OCI-LY3 (cell line): Measurements from ENCODE around the gene SLCO1C1.

Experiments
- H2AFZ ChIP-seq: fragments of 200-600, 300-600 bp; shearing (Covaris generic); 2 replicates; pipeline ENCODE4 v1.6.0; 2014; ENCODE audit warnings: antibody characterized with exemption, low read depth, low read length
- H3K27ac ChIP-seq: fragments of 200-600, 300-600 bp; sonication (generic); 2 replicates; pipeline ENCODE4 v1.5.1; 2014; ENCODE audit warnings: mild to moderate bottlenecking, low read length, moderate library complexity, mixed read lengths
- H3K27me3 ChIP-seq: fragments of 200-600, 300-600 bp; sonication (generic); 2 replicates; pipeline ENCODE4 v1.6.1; 2014; ENCODE audit warnings: low read depth, low read length, mixed read lengths
- H3K36me3 ChIP-seq: fragments of 200-600, 300-600 bp; sonication (generic); replicated peaks from 2 replicates; pipeline ENCODE3; 2014; ENCODE audit warnings: low read depth, low read length, mixed read lengths
- H3K4me1 ChIP-seq: fragments of 300-600, 200-600 bp; sonication (generic); 2 replicates; pipeline ENCODE4 v1.6.1; 2014; ENCODE audit warnings: low read length, mixed read lengths
- H3K4me2 ChIP-seq: fragments of 200-600, 300-600 bp; sonication (generic); 2 replicates; pipeline ENCODE4 v1.6.1; 2014; ENCODE audit warnings: low read length, mixed read lengths
- H3K4me3 ChIP-seq: fragments of 300-600, 200-600 bp; sonication (generic); 2 replicates; pipeline ENCODE4 v1.5.1; 2014; ENCODE audit warnings: antibody characterized with exemption, mild to moderate bottlenecking, low read length, moderate library complexity
- H3K79me2 ChIP-seq: fragments of 300-600, 200-600 bp; shearing (Covaris generic); 2 replicates; pipeline ENCODE4 v1.6.1; 2014; ENCODE audit warnings: mild to moderate bottlenecking, low read length, mixed read lengths
- H3K9ac ChIP-seq: fragments of 300-600, 200-600 bp; shearing (Covaris generic); 2 replicates; pipeline ENCODE4 v1.6.0; 2014; ENCODE audit warnings: mild to moderate bottlenecking, low read length, moderate library complexity
- H3K9me3 ChIP-seq: fragments of 200-600, 300-600 bp; shearing (Covaris generic); 2 replicates; pipeline ENCODE4 v1.6.1; 2014; ENCODE audit warnings: low read length, mixed read lengths; ENCODE audit not compliant: insufficient read depth
- H4K20me1 ChIP-seq: fragments of 200-600, 300-600 bp; sonication (generic); 2 replicates; pipeline ENCODE4 v1.6.1; 2016; ENCODE audit warnings: low read length, mixed read lengths; ENCODE audit not compliant: insufficient read depth
- EZH2phosphoT487 ChIP-seq: fragments of 200-600 bp; shearing (Covaris generic); IDR thresholded peaks from 2 replicates; pipeline ENCODE4 v1.6.1; 2018; ENCODE audit warnings: antibody characterized with exemption, mixed run types, low read depth
- TF ChIP-seq, protein P1 (sequence below): fragments of 200-600, 300-600 bp; sonication (generic); IDR thresholded peaks from 2 replicates; pipeline ENCODE4 v1.5.1; 2014; ENCODE audit warnings: antibody characterized with exemption, low read length, low read depth

SLCO1C1 gene

DNA sequence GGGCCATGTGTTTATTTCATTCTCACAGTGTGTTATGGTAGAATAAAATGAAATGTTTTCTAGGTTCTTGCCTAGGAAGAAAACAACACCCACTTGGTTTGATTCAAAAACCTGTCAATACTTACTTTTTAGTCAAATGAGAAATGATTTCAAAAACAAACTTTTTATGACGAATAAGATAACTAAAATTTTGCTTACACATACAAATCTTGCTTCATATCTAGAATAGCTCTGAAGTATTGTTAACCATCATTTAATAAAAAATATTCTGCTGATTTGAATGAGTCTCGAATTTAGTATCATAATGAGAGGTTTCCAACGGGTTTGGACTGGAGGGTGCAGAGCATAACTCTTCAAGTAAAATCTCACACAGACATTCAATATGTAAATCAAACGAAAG lies 23.2 kb downstream of the SLCO1C1 start:
- Histone ChIP-seq H4K20me1 (no peaks in the 10 kb centered on the region), H3K4me1 (peaks cover 8% of the 10 kb centered on the region), H3K4me2 (no peak overlapping the region), H3K4me3 (no peak overlapping the region), H3K36me3 (no peaks in the 10 kb centered on the region), H2AFZ (no peak overlapping the region), H3K27me3 (no peaks in the 10 kb centered on the region), H3K9ac (no peak overlapping the region), H3K9me3 (no peaks in the 10 kb centered on the region), H3K27ac (no peak overlapping the region), H3K79me2 (no peaks in the 10 kb centered on the region)
- TF ChIP-seq EZH2phosphoT487 = no peak
- TF ChIP-seq, protein P1, sequence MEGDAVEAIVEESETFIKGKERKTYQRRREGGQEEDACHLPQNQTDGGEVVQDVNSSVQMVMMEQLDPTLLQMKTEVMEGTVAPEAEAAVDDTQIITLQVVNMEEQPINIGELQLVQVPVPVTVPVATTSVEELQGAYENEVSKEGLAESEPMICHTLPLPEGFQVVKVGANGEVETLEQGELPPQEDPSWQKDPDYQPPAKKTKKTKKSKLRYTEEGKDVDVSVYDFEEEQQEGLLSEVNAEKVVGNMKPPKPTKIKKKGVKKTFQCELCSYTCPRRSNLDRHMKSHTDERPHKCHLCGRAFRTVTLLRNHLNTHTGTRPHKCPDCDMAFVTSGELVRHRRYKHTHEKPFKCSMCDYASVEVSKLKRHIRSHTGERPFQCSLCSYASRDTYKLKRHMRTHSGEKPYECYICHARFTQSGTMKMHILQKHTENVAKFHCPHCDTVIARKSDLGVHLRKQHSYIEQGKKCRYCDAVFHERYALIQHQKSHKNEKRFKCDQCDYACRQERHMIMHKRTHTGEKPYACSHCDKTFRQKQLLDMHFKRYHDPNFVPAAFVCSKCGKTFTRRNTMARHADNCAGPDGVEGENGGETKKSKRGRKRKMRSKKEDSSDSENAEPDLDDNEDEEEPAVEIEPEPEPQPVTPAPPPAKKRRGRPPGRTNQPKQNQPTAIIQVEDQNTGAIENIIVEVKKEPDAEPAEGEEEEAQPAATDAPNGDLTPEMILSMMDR = no peak

DNA sequence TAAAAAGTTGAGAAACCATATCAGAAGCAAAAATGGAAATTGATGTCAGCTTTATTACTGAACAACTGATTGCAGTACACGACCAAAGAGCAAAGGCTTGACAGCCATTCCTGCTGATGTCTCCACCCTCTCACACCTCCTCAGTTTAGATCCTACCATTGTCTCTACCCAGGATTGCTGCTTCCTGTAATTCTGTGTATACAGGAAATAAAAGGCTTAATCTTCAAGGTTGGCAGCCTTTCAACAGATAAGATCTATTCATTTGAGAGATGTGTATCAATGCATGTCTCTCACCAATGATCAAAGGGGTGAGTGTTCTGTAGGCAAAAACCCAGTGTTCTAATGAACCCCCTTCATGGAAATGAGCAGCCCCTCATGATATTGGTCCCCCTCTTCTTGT lies 27.0 kb downstream of the SLCO1C1 start:
- no peaks in the 10 kb centered on the region for H3K79me2 ChIP-seq
- H3K4me3 ChIP-seq = no peak overlapping the region
- H3K36me3 ChIP-seq = no peaks in the 10 kb centered on the region
- H3K9ac ChIP-seq = no peak overlapping the region
- H3K27me3 ChIP-seq = no peaks in the 10 kb centered on the region
- no peak overlapping the region for H3K4me2 ChIP-seq
- TF ChIP-seq, protein P1 = no peak
- no peak for TF ChIP-seq EZH2phosphoT487
- H2AFZ ChIP-seq = no peak overlapping the region
- no peaks in the 10 kb centered on the region for H4K20me1 ChIP-seq
- no peak overlapping the region for H3K27ac ChIP-seq
- H3K4me1 ChIP-seq = no peaks in the 10 kb centered on the region
- H3K9me3 ChIP-seq = no peaks in the 10 kb centered on the region

DNA sequence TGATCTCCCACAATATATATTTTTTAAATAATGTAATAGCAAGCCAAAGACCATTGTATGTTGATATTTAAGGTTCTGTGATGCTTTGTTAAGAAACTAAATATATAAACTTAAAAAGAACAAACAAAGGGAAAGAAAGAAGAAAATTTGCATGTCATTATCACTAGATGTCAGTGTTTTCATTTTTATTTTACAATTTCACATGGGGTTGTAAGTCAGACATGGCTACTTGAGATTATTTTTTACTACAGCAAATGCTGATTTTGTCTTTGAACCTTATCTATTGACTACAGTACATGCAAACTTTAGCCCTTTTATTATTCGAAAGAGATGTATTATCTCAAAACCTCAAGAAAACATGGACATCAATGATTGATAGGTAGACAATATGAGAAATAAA lies 36.1 kb downstream of the SLCO1C1 start:
- H3K36me3 ChIP-seq = no peaks in the 10 kb centered on the region
- H3K4me3 ChIP-seq = no peak overlapping the region
- H3K4me1 ChIP-seq = no peaks in the 10 kb centered on the region
- no peak overlapping the region for H3K9ac ChIP-seq
- H2AFZ ChIP-seq = no peak overlapping the region
- H3K27ac ChIP-seq = no peak overlapping the region
- H3K27me3 ChIP-seq = no peaks in the 10 kb centered on the region
- no peaks in the 10 kb centered on the region for H3K9me3 ChIP-seq
- no peaks in the 10 kb centered on the region for H3K79me2 ChIP-seq
- TF ChIP-seq, protein P1 = no peak
- TF ChIP-seq EZH2phosphoT487 = no peak
- no peaks in the 10 kb centered on the region for H4K20me1 ChIP-seq
- no peak overlapping the region for H3K4me2 ChIP-seq

DNA sequence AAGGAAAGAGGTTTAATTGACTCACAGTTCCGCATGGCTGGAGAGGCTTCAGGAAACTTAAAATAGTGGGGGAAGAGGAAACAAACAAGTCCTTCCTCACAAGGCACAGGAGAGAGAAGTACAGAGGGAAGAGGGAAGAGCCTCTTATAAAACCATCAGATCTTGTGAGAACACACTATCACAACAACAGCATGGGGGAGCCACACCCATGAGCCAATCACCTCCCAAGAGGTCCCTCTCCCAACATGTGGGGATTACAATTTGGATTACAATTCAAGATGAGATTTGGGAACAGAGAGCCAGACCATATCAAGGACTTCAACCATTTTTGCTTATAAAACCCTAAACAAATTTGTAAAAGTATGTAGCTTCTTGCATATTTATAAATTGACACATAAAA lies 45.8 kb downstream of the SLCO1C1 start:
- H2AFZ ChIP-seq = no peak overlapping the region
- no peak overlapping the region for H3K4me3 ChIP-seq

More for the DNA sequence above, 45.8 kb downstream of the SLCO1C1 start:
- H4K20me1 ChIP-seq = no peaks in the 10 kb centered on the region
- H3K27ac ChIP-seq = no peak overlapping the region
- no peak overlapping the region for H3K4me2 ChIP-seq
- no peaks in the 10 kb centered on the region for H3K27me3 ChIP-seq
- H3K4me1 ChIP-seq = no peaks in the 10 kb centered on the region
- TF ChIP-seq, protein P1 = no peak
- no peak for TF ChIP-seq EZH2phosphoT487
- H3K9me3 ChIP-seq = no peaks in the 10 kb centered on the region
- no peaks in the 10 kb centered on the region for H3K79me2 ChIP-seq
- H3K9ac ChIP-seq = no peak overlapping the region
- H3K36me3 ChIP-seq = no peaks in the 10 kb centered on the region
